Stimulated activated CD8-positive, alpha-beta memory T cell treated with anti-CD3 and anti-CD28 coated beads, Interleukin-4, amount 100 ng/mL, for 4 hours (primary cell): ENCODE measurements around the gene GFRAL.
"Not testable (repeated sequence)": the region's sequence is repeated elsewhere in the genome, so short reads cannot be mapped to it uniquely, and the experiment has no call there.

Experiments used
- DNase-seq, 2 donors: peaks; one replicate each; pipeline ENCODE4 v3.0.0-alpha.2; 2020; ENCODE audit warnings: low read depth in 2 of 2, low spot score in 1 of 2

Gene GFRAL, protein sequence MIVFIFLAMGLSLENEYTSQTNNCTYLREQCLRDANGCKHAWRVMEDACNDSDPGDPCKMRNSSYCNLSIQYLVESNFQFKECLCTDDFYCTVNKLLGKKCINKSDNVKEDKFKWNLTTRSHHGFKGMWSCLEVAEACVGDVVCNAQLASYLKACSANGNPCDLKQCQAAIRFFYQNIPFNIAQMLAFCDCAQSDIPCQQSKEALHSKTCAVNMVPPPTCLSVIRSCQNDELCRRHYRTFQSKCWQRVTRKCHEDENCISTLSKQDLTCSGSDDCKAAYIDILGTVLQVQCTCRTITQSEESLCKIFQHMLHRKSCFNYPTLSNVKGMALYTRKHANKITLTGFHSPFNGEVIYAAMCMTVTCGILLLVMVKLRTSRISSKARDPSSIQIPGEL

DNA sequence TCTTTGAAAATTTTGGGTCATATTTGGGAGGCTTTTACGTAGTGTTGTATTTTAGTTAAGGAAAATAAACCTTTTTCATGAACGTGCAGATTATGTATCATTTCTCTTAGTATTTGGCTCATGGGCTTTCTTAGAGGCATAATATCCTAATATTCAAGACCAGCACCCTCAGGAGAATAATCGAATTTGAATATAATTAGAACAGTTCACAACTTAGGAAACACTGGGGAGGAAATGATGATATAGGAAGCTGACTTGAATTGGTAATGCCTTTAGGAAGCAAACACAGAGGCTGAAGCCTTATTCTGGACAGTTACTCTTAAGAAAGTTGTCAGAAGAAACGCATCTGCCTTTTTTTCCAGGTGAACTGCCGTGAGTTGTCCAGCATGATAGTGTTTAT lies at the start of gene GFRAL:
Gene GFRAL (plus strand): TSS at position 301 of the 400 bp plus-strand sequence. CDS start 86 bp downstream, at position 387.
- no peak for DNase-seq

DNA sequence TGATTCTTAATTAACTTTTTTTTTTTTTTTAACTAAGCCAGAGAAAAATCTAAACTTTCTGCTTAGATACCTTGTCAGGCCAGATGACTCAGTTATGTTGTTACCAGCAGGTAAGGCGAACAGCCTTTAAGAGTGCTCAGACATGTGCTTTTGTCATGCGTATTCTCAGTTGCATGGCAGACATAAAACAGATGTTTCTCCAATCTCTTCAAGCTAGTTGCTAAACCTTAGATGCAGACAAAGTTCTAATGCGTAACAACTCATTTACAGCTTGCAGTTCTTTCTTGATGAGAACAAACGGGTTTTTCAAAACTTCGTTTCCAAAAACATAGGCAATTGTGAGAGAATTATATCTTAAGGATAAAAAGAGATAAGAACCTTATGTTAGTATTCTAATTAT lies 49.6 kb upstream of the GFRAL start:
- no peak for DNase-seq

DNA sequence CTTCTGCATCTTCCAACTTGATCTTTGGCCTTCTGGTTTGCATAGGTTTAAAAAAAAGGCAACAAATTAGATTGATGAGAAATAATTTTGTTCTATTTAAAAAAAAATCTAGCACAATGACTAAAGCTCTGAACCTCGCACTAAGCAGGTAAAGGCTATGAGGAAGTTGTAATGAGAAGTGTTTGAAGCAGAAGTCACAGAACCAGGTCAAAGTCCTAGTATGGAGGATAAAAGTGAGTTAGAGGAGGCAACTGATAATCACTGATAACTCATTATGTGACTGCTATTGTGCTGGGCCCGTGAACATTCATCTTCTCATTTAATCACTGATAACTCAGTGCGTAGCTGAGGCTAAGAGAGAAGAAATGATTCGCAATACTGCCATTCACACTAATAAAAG lies 46.1 kb upstream of the GFRAL start:
- DNase-seq = no peak

DNA sequence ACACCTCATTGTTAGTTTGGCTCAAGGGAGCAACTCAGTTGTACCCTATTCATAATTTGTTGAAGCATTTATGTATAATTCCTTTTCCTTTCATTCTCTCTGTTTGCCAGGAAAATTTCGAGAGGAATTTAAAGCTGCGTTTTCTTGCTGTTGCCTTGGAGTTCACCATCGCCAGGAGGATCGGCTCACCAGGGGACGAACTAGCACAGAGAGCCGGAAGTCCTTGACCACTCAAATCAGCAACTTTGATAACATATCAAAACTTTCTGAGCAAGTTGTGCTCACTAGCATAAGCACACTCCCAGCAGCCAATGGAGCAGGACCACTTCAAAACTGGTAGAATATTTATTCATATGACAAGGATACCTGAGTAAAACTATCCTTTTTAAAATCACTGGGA lies 45.2 kb upstream of the GFRAL start:
- DNase-seq = no peak

DNA sequence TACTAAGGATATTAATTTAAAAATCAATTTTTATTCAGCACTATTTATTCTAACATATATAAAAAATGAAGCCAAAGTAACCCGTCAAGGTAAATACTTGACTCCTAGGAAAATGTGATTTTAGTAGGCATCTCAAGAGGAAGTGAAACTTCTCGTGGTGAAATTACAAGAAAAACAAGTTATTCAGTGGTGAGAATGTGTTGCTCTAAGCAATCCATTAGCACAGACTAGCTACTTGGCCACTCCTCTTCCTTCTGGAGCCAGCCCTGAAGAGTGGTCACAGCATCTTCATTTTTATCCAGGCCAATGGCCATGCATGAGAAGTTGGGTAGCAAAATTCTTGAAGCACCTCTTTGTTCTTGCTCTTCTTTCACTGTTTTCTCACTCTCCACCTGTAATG lies 40.4 kb upstream of the GFRAL start:
- no peak for DNase-seq

DNA sequence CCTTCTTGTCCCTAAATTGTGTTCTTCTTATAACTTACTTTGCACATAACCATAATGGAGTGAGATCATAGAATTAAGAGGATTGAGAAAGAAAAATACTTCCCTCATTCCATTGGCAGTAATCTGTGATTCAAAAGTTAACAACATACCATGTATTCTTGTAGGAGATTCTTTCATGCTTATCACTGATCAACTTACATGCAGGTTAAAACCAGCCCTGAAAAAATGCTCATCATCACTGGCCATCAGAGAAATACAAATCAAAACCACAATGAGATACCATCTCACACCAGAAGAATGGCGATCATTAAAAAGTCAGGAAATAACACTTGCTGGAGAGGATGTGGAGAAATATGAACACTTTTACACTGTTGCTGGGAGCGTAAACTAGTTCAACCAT lies 36.5 kb upstream of the GFRAL start:
- no peak for DNase-seq

DNA sequence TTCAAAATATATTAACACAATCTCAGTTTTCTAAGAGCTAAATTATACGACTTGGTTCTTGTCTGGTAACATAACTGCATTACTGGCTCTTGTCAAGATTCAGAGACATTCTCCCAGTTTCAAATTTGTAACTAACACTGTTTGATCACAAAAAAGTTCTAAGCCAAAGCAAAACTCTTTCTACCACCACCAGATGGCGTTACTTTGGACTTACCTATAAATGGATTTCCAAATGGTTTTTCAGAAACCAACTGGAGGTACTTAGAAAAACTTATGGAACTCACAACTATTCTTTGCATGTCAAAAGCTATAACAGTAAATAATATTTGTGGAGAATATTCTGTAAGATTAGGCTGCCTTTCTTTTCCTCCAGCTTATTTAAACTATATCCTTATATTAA lies 34.2 kb upstream of the GFRAL start:
- no peak for DNase-seq

DNA sequence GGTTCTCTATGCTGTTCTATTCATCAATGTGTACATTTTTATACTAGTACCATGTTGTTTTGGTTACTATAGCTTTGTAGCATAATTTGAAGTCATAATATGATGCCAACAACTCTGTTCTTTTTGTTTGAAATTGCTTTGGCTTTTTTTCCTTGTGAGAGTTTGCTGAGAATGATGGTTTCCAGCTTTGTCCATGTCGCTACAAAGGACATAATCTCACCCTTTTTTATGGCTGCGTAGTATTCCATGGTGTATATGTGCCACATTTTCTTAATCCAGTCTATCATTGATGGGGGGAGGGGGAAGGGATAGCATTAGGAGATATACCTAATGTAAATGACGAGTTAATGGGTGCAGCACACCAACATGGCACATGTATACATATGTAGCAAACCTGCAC lies 30.1 kb upstream of the GFRAL start:
- DNase-seq = not testable (repeated sequence)

DNA sequence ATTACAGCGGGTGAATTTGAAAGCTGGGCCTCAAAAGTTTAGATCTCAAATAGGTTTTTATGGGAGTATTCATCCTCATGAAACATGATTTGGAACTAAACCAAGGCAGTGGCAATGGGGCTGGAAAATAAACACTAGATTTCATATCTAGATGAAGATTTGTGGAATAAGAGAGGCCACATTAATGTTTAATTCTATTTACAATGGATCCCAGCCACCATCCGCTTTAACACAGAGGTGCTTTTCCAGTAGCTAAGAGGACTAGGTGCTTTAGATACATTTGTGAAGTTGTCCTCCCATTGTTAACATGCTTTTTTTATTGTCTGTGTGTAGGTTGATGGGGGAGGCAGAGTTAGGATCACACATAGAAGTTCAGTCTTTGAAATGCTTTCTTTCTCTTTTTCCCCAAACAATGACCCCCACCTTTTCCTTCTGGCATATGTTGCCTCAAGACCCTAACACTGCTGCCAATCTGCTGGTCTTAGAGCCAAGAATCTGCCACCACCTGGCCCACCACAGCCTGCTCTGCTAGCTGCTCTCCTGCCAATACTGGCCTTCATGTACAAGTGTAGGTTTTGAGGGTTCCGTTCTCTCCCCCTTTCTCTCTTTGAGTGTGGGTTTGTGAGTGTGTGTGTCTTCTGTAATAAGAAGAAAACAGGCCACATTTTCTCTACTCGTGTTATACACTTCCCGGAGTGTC lies 27.8 kb upstream of the GFRAL start:
- DNase-seq = no peak

DNA sequence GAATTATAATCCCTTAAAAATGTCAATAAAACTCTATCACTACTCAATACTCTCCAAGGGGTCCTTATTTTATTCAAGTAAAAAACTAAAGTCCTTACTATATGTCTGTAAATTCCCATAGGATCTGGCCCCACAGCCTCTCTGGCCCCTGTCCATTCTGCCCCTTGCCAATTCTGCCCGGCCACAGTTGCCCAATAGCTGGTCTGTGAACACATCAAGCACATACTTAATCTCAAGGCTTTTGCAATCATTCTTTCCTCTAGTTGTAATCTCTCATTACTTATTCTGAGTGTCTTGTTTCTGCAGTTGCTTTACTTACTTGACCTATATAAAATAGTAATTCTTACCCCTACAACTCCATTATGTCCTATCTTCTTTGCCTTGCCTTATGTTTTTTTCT lies 22.5 kb upstream of the GFRAL start:
- no peak for DNase-seq

DNA sequence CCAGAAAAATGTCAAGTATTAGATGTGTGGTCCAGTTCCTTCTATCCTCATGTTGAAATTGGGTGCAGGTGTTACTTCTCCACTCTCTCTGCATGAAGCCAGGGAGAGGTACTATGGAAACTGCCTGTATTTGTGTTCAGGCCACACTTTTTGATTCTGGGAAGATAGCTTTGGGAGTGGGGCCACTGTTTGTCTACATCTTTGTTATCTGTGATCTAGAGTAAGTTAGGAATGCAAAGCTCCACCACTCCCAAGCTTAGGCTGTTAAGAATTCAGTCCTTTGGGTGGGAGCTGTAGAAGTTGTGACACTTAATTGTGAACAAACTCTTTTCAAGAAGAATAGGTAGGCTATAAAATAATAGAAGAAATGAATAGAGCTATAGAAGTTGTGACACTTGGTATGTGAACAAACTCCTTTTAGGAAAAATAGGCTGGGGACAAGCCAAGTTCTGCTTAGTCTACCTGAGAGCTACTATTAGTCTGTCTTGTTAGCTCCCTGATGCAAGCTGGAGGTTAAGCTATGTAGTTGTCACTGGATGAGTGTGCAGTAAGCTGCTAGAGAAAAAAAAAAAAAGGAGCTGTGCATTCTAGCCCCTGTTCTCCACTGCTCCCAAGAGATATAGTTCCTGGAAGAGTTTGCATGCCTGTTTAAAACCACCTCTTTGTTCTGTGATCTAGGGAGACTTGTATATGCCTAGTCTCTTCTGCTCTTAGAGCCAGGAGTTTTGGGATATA lies 7.1 kb upstream of the GFRAL start:
- DNase-seq = no peak

DNA sequence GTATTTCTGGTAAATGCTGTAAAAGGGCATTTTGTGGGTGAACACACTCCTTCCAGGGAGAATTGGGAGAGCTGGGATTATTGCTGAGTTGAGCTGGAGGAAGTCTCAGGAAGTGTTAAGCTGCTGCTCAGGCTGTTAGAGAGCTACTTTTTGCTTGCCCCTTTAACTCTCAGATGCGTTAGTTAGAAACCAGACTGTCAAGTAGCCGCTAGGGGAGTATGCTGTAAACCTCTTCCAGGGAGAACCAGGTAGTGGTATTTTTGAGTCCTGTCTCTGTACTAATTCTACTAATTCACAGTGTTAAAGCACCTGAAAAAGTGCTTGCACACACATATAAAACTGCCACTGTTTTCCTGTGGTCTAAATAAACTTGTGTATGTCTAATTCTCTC lies 6.6 kb upstream of the GFRAL start:
- no peak for DNase-seq

DNA sequence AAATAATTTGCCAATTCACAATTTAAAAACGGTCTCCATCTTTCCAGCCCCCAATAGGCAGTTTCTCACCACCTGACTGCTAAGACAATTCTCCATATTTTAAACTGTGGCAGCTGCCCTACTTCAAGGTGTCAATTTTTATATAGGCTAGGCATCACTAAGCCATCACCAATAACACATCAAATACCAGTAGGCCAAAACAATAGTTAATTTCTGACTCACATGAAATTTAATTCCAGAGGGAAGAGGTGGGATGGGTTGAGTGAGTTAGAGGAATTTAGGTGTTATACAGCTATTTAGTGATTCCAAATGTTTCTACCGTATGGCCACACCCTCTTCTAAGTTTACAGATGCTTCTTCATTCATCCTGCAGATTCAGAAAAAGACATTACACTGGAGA lies 49.9 kb downstream of the GFRAL start:
- DNase-seq = no peak

DNA sequence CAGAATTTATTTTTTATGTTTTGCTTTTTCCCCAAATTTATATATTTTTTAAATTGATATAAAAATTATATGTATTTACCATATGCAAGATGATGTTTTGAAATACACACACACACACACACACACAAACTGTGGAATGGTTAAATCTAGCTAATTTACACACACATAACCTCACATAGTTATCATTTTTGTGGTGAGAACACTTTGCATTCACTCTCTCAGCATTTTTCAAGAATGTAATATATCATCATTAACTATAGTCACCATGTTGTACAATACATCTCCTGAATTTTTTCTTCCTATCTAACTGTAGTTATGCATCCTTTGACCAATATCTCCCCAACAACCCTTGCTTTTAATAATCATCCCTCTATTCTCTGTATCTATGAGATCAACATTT lies 52.2 kb downstream of the GFRAL start:
- DNase-seq = no peak

DNA sequence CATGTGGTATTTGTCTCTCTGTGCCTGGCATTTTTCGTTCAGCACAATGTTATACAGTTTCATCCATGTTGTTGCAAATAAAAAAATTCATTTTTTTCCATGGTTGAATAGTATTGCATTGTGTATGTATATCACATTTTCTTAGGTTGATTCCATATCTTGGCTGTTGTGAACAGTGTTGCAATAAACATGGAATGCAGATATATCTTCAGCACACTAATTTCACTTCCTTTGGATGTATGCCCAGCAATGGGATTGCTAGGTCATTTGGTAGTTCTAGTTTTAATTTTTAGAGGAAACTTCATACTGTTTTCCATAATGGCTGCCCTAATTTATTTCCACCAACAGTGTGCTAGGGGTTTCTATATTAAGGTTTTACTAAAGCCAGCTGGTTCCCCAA lies 52.6 kb downstream of the GFRAL start:
- DNase-seq = no peak

DNA sequence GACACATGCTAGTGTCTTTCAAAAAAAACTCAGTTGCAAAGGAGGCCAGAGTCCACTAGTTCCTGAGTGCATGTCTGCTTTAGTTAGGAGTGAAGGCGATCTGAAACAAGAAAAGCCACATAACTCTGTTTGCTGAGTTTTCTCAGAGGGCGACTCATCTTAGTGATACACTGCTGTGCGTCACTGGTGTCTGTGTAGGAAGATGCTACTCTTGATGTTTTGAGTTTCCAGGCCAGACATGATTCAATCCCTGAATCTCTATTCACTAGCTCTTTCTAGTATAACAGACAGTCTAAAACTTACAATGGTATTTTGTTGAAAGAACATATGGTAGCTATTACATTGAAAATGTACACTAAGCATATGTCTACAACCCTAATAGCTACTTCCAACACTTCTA lies 60.9 kb downstream of the GFRAL start:
- DNase-seq = no peak

DNA sequence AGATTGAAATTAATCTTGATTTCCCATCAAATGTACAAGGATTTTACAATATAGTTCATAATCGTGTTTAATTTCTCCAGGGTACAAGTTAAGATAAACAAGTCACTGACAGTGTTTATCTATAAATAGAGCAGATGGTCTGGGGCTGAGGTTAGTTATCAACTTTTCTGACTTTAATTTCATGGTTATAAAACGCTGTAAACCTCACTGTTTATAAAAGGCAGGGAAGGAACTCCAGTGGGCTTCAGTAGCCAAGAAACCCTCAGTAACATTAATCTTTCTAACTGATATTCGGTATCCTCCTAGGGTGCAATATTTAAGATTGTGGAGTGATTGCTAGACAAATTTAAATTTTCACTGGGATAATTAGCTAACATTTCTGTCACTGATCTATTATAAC lies 68.6 kb downstream of the GFRAL start:
- DNase-seq = no peak

DNA sequence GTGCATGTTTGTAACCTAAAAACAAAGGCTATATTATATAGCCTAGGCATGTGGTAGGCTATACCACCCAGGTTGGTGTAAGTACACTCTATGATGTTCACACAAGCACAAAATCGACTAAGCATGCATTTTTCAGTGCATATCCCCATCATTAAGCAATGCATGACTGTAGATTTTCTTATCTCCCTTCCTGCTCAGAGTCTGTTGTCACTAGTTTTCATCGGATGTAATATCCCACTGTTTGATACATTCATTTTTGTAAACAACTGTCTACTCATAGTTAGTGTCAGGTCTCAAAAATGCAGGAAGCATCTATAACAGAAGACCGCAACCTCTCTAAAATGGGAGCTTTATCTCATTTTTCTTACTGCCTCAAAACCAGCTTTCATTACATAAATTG lies 70.7 kb downstream of the GFRAL start:
- DNase-seq = no peak

DNA sequence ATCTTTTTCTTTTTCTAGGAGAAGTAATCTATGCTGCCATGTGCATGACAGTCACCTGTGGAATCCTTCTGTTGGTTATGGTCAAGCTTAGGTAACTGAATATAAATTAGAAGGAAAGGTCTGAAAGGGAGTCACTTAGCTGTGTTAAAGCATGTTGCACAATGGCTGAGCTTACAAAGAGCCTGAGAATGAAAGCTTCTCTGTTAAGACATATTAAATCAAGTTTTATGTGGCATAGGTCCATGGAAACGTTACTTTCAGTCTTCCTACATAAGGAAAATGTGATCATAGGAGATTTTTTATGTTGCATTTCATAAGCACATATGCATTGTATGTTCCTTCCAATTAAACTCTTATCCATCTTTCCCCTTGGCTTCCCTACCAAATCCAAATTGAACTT lies 72.1 kb downstream of the GFRAL start:
- DNase-seq = no peak

DNA sequence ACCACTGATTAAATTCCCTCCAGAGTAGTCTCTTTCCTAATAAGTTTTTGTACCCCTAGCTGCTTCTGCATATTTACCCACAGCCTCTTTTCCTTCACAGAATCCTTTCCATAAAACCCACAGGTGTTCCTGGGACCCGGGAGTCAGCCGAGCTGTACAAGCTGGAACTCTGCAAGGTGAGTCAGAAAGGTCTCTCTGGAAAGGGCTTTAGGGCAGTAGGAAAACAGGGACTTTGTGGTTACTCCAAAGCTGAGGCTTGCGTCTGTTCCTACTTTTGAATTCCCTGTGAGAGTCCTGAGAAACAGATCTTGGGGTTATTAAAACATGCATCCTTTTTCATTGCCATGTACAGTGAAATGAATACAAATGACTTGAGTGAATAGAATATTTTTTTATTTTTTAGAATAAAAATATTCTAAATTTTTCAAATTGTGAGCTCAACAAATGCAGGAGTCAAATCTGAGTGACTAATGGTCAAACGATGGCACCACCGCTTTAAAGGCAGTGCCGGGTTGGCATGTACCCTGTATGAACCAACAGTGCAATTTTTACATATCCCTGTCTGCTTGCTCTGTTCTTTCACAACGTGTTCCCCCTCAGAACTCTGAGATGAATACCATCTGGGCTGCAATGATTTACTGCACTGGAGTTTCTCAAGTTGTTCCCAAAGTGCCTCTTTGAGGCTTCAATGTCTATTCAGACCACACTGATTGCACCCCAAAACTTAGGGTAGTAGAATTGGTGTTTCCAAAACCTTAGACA lies 78.4 kb downstream of the GFRAL start:
- no peak for DNase-seq

DNA sequence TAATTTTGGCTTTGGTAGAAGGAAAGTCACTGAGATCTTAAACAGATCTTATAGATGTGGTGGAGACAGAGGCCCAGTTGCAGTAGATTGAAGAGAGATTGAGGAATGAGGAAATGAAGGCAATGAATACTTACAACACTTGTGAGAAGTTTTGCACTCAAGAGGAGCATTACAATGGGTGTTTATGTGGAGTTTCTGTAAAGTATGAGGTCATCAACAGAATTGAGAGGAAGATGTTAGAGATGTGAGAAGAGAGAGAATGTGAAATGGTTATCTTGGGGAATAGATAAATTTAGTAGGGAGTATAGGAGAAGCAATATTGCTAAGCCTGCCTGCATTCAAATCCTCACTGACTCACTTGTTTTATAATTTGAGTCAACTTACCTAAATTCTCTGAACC lies 83.4 kb downstream of the GFRAL start:
- DNase-seq = no peak
